PFSK-1 (cell line): Measurements from ENCODE around the gene THSD8.

Source experiments
- FOXP2 ChIP-seq: optimal IDR thresholded peaks from 2 replicates; pipeline ENCODE3; 2011; ENCODE audit warnings: borderline replicate concordance, control low read depth, inconsistent platforms; ENCODE audit not compliant: insufficient read depth; ENCODE audit errors: extremely low read length, extremely low read depth
- POLR2AphosphoS5 ChIP-seq: IDR thresholded peaks from 2 replicates; pipeline ENCODE4 v1.6.1; 2012; ENCODE audit warnings: low read depth, mild to moderate bottlenecking, control low read depth, low read length, moderate library complexity
- REST ChIP-seq, 2 experiments: IDR thresholded peaks; 2 replicates each; pipeline versions ENCODE4 v1.6.1 to v1.8.0; 2011 to 2012; ENCODE audit warnings: low read depth in 2 of 2, low read length in 2 of 2, control low read depth in 1 of 2, inconsistent platforms in 1 of 2, mild to moderate bottlenecking in 1 of 2, moderate library complexity in 1 of 2; ENCODE audit not compliant: insufficient read depth in 1 of 2
- SIN3A ChIP-seq: IDR thresholded peaks from 2 replicates; pipeline ENCODE4 v1.6.1; 2012; ENCODE audit warnings: mild to moderate bottlenecking, low read length, moderate library complexity, borderline replicate concordance; ENCODE audit not compliant: insufficient read depth
- TAF1 ChIP-seq: IDR thresholded peaks from 2 replicates; pipeline ENCODE4 v1.6.1; 2012; ENCODE audit warnings: low read length, control low read depth, borderline replicate concordance; ENCODE audit not compliant: insufficient read depth

Gene THSD8

GRCh38 chr19:12800466-12800770 is 1.5 kb upstream of the THSD8 start:
- TF ChIP-seq FOXP2 (no peak), POLR2AphosphoS5 (no peak), REST (IDR thresholded peaks at IDR 0.05; ENCODE audit: insufficient read depth in 1 of 2, low read depth in 2 of 2, low read length in 2 of 2) (no peak), SIN3A (no peak), TAF1 (no peak)

- TF ChIP-seq REST (IDR thresholded peaks at IDR 0.05; ENCODE audit: insufficient read depth in 1 of 2, low read depth in 2 of 2, low read length in 2 of 2) (no peak), SIN3A (no peak), FOXP2 (no peak), TAF1 (no peak), POLR2AphosphoS5 (no peak)
These were observed 875 bp upstream of the THSD8 start for GRCh38 chr19:12800923-12801465.

- no peak for TF ChIP-seq FOXP2
- TF ChIP-seq TAF1, result no peak
- no peak for TF ChIP-seq REST (IDR thresholded peaks at IDR 0.05; ENCODE audit: insufficient read depth in 1 of 2, low read depth in 2 of 2, low read length in 2 of 2)
- no peak for TF ChIP-seq SIN3A
- no peak for TF ChIP-seq POLR2AphosphoS5
These were observed 618 bp downstream of the THSD8 start for GRCh38 chr19:12802267-12803106.

GRCh38 chr19:12804051-12804450 is 2.2 kb downstream of the THSD8 start:
- TF ChIP-seq TAF1 (no peak), REST (IDR thresholded peaks at IDR 0.05; ENCODE audit: insufficient read depth in 1 of 2, low read depth in 2 of 2, low read length in 2 of 2) (no peak), SIN3A (no peak), POLR2AphosphoS5 (no peak), FOXP2 (no peak)
